Panc1 (cell line): ENCODE results near the gene CASTOR1. TPM values are rescaled to one million over a fixed set of nuclear protein-coding genes. Genes with fewer than 3 reads are reported as not detected.

Source experiments
- ATAC-seq: fragments of 200-7000 bp; cut with Tn5 transposase; 2 replicates; pipeline ENCODE4 v1.9.1; 2020; ENCODE audit warnings: mild to moderate bottlenecking, moderate library complexity
- BruUV-seq: library from RNA; stranded (reverse); fragments of 400-500 nt; replicated peaks from 2 replicates; lab custom pipeline; 2021; lab: Mats Ljungman, UMichigan
- CTCF ChIA-PET: fragments of 300-600 bp; sonication (Branson Sonifier 250); formaldehyde crosslinking; loops from one replicate; lab custom pipeline; 2022; ENCODE audit warnings: antibody characterized with exemption; lab: Charles Lee
- POLR2A ChIA-PET: fragments of 300-600 bp; sonication (Branson Sonifier 250); formaldehyde crosslinking; loops from one replicate; lab custom pipeline; 2022; ENCODE audit warnings: antibody characterized with exemption; lab: Charles Lee
- DNase-seq: peaks from one replicate; pipeline ENCODE4 v3.0.0-alpha.2; 2010; ENCODE audit warnings: low read depth, low spot score
- H3K27ac ChIP-seq: 2 replicates; pipeline ENCODE4 v1.5.1; 2011; ENCODE audit warnings: mild to moderate bottlenecking, low read length, inconsistent platforms
- H3K27me3 ChIP-seq: fragments of 200-500 bp; sonication (Bioruptor generic); 2 replicates; pipeline ENCODE4 v1.6.0; 2014; ENCODE audit warnings: low read length, inconsistent platforms; ENCODE audit not compliant: control insufficient read depth, insufficient read depth
- H3K36me3 ChIP-seq: fragments of 200-500 bp; sonication (Bioruptor generic); 2 replicates; pipeline ENCODE4 v1.5.1; 2014; ENCODE audit warnings: inconsistent platforms, mild to moderate bottlenecking, low read length, moderate library complexity; ENCODE audit not compliant: control insufficient read depth, insufficient read depth
- H3K4me1 ChIP-seq: 2 replicates; pipeline ENCODE4 v1.5.1; 2011; ENCODE audit warnings: inconsistent platforms, mild to moderate bottlenecking, low read length, moderate library complexity; ENCODE audit not compliant: control insufficient read depth, insufficient read depth
- H3K4me3 ChIP-seq, 2 experiments: 2 replicates each; pipeline ENCODE4 v1.5.1; 2011 to 2012; ENCODE audit warnings: low read depth in 2 of 2, low read length in 2 of 2, mild to moderate bottlenecking in 2 of 2, inconsistent platforms in 1 of 2, moderate library complexity in 1 of 2
- H3K9me3 ChIP-seq: fragments of 200-500 bp; sonication (Bioruptor generic); 2 replicates; pipeline ENCODE4 v1.5.1; 2014; ENCODE audit warnings: low read depth, mild to moderate bottlenecking, inconsistent platforms, low read length, moderate library complexity; ENCODE audit not compliant: control insufficient read depth, insufficient read depth
- POLR2AphosphoS5 ChIP-seq: IDR thresholded peaks from 2 replicates; pipeline ENCODE4 v1.6.1; 2012; ENCODE audit warnings: mild to moderate bottlenecking, low read depth, low read length, moderate library complexity
- SIN3A ChIP-seq: IDR thresholded peaks from 2 replicates; pipeline ENCODE4 v1.6.1; 2012; ENCODE audit warnings: low read depth, mild to moderate bottlenecking, low read length, moderate library complexity, borderline replicate concordance; ENCODE audit not compliant: insufficient read depth
- TCF7L2 ChIP-seq: IDR thresholded peaks from 2 replicates; pipeline ENCODE4 v1.6.1; 2011; ENCODE audit warnings: mild to moderate bottlenecking, low read depth, low read length, inconsistent platforms
- in situ Hi-C: cut with HindIII; loops from 2 replicates; pipeline ENCODE4 v1.10.0; 2016; ENCODE audit warnings: low sequenced_read_pairs, low pct_unique_long_range_greater_than_20kb
- intact Hi-C: fragments of 100-400 bp; cut with micrococcal nuclease; formaldehyde crosslinking; loops from one replicate; pipeline ENCODE4 v1.10.0; 2022; ENCODE audit not compliant: unreplicated experiment
- total RNA-seq: library from RNA; stranded (reverse); gene quantifications from one replicate; pipeline ENCODE4 v1.2.1, GENCODE V29; 2021; ENCODE audit not compliant: unreplicated experiment
- TF ChIP-seq, protein P1 (sequence below): fragments of 450-650 bp; IDR thresholded peaks from 2 replicates; pipeline ENCODE4 v1.5.1; 2017; ENCODE audit warnings: mild to moderate bottlenecking
- TF ChIP-seq, protein P2 (sequence below), 2 experiments: IDR thresholded peaks; 2 replicates each; pipeline ENCODE4 v1.6.1; 2011 to 2012; ENCODE audit warnings: low read depth in 2 of 2, control low read depth in 1 of 2, low read length in 1 of 2, mild to moderate bottlenecking in 1 of 2, moderate library complexity in 1 of 2; ENCODE audit not compliant: insufficient read depth in 1 of 2

CASTOR1 gene
- total RNA-seq, 1 experiment from 2014 or later, result 6.7 TPM

DNA sequence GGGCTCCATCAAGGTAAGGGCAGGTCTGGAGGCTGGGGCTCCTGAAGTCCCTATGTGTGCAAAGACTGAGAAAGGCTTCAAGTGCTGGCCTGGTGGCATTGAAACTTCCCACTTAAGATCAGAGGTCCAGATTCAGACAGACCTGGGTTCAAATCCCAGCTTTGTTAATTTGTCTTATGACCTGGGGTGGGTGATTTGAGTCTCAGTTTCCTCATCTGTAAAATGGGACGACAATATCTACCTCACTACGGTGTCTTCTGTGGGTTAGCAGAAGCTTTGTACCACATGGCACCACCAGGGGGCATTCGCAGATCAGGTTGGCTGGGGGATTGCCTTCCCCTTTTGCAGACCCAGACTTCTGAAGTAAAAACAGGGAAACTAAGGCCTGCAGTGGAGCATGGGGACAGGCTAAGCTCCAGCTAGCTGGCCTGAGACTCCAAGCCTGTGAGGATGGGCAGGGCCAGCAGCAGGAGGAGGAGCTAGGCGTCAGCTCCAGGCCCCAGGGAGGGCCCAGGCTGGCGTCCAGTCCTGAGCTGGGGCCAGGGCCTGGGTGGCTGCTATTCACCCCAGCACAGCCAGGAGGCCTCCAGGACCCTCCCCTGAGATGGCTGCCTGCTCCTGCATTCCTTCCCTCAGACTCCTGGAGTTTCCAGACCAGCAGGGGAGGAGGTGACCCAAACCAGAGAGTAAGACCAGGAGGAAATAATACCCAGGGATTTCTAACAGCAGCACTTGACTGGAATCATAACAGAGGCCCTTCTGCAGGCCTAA lies 1.5 kb downstream of the CASTOR1 start:
- no peak for TF ChIP-seq POLR2AphosphoS5
- TF ChIP-seq, protein P1, sequence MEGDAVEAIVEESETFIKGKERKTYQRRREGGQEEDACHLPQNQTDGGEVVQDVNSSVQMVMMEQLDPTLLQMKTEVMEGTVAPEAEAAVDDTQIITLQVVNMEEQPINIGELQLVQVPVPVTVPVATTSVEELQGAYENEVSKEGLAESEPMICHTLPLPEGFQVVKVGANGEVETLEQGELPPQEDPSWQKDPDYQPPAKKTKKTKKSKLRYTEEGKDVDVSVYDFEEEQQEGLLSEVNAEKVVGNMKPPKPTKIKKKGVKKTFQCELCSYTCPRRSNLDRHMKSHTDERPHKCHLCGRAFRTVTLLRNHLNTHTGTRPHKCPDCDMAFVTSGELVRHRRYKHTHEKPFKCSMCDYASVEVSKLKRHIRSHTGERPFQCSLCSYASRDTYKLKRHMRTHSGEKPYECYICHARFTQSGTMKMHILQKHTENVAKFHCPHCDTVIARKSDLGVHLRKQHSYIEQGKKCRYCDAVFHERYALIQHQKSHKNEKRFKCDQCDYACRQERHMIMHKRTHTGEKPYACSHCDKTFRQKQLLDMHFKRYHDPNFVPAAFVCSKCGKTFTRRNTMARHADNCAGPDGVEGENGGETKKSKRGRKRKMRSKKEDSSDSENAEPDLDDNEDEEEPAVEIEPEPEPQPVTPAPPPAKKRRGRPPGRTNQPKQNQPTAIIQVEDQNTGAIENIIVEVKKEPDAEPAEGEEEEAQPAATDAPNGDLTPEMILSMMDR, result peak; percentile 79
- CTCF ChIA-PET, result interaction anchor here (0.5 to 1.7 kb wide), 9 partner anchors 15 to 675 kb away, joined by 3 to 12 read pairs (median 5); partner anchors contain the start of genes RNF215 and TBC1D10A
- Histone ChIP-seq H3K27ac (peak overlapping the region; percentile 59; the same call in 1 of the 2 replicates), H3K9me3 (no peaks in the 10 kb centered on the region), H3K27me3 (no peaks in the 10 kb centered on the region), H3K4me3 (peak overlapping the region in 1 of 2 experiments; percentile 74; a peak in 2 of 4 replicates), H3K36me3 (no peaks in the 10 kb centered on the region; the same call in 1 of the 2 replicates), H3K4me1 (peaks cover 25% of the 10 kb centered on the region)
- POLR2A ChIA-PET, result interaction anchor here (0.6 kb wide), 1 partner anchor 37 kb away, joined by 3 read pairs; no protein-coding TSS in a partner anchor
- intact Hi-C loops, result loop anchor here (5.0 kb wide), 1 partner anchor 99 kb away; the partner anchor contains the start of gene RNF215
- ATAC-seq (peak; percentile 81), DNase-seq (peak; percentile 65)
- in situ Hi-C loops, result no loop called here
- BruUV-seq, result no TSS peak

DNA sequence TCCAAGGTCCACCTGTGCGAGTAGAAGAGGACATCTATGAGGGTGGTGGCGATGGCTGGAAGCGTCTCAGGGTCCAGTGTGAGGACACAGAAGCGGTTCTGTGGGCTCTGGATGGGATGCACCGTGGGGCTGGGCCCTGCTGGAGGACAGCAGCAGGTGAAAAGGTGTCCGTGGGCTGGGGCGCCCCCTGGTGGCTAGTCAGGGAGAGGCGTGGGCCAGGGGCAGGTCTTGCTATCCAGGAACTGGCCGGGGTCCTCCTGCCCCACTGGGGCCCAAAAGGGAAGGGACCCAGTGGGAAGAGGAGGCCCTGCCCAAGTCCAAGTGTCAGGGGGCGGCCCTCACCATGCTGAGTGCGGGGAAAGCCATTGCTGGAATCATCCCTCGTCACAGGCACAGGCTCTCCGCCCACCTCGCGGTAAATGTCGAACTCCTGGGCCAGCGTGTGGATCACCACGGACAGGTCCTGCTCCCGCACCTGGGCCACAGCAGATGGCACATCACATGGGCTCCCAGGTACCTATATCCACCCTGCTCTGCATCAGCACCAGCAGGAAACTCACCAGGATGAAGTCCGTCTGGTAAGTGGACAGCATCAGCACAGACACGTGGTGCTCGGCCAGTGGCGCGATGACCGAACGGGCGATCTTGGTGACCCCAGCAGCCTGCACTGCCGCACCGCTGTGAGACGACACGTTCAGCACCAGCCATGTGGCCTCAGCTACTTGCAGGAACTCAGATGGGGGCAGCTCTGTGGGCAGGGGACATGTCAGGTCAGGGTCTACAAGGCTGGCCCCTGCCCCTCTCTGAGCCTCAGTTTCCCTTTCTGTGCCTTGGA lies 2.3 kb downstream of the CASTOR1 start:
- ATAC-seq (peak; percentile 33; the same call in 1 of the 2 replicates), DNase-seq (no peak)
- no peaks in the 10 kb centered on the region for H3K9me3 ChIP-seq
- H3K4me3 ChIP-seq, result no peak overlapping the region
- H3K4me1 ChIP-seq, result peaks cover 25% of the 10 kb centered on the region
- no peaks in the 10 kb centered on the region for H3K27me3 ChIP-seq
- intact Hi-C loops (loop anchor here (5.0 kb wide), 1 partner anchor 100 kb away; the partner anchor contains the start of gene RNF215), in situ Hi-C loops (no loop called here)
- H3K27ac ChIP-seq, result peak overlapping the region; percentile 31
- CTCF ChIA-PET, result interaction anchor here (0.5 to 1.7 kb wide), 7 partner anchors 15 to 674 kb away, joined by 3 to 12 read pairs (median 5); partner anchors contain the start of genes RNF215 and TBC1D10A
- no TSS peak for BruUV-seq
- no peak for TF ChIP-seq SIN3A
- TF ChIP-seq, protein P1, result peak; percentile 91
- no peaks in the 10 kb centered on the region; the same call in 1 of the 2 replicates for H3K36me3 ChIP-seq
- POLR2A ChIA-PET, result no interaction called here

DNA sequence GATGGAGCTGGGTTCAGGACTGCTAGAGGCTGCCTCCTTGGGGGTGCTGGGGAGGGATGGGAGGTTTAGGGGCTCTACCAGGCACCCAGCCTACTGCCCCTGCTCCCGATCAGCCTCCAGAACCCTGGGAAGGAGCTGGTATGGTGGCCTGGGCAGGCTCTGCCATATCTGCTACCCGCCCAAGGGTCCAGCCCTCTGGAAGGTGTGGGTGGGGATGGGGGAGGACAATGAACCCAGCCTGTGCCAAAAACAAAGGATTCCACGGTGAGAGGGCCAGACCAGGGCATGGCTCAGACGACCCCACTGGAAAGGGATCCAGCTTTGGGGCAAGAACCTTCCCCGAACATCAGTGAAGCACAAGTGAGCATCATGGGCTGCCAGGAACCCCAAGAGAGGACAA lies 3.0 kb downstream of the CASTOR1 start:
- intact Hi-C loops (loop anchor here (5.0 kb wide), 1 partner anchor 101 kb away; the partner anchor contains the start of gene RNF215), in situ Hi-C loops (no loop called here)
- ATAC-seq (no peak), DNase-seq (no peak)
- Histone ChIP-seq H3K9me3 (no peaks in the 10 kb centered on the region), H3K36me3 (no peaks in the 10 kb centered on the region; the same call in 1 of the 2 replicates), H3K4me1 (peaks cover 25% of the 10 kb centered on the region), H3K4me3 (no peak overlapping the region), H3K27ac (peak overlapping the region; percentile 31), H3K27me3 (no peaks in the 10 kb centered on the region)
- TF ChIP-seq SIN3A, result no peak
- no peak for TF ChIP-seq POLR2AphosphoS5
- TF ChIP-seq, protein P2, sequence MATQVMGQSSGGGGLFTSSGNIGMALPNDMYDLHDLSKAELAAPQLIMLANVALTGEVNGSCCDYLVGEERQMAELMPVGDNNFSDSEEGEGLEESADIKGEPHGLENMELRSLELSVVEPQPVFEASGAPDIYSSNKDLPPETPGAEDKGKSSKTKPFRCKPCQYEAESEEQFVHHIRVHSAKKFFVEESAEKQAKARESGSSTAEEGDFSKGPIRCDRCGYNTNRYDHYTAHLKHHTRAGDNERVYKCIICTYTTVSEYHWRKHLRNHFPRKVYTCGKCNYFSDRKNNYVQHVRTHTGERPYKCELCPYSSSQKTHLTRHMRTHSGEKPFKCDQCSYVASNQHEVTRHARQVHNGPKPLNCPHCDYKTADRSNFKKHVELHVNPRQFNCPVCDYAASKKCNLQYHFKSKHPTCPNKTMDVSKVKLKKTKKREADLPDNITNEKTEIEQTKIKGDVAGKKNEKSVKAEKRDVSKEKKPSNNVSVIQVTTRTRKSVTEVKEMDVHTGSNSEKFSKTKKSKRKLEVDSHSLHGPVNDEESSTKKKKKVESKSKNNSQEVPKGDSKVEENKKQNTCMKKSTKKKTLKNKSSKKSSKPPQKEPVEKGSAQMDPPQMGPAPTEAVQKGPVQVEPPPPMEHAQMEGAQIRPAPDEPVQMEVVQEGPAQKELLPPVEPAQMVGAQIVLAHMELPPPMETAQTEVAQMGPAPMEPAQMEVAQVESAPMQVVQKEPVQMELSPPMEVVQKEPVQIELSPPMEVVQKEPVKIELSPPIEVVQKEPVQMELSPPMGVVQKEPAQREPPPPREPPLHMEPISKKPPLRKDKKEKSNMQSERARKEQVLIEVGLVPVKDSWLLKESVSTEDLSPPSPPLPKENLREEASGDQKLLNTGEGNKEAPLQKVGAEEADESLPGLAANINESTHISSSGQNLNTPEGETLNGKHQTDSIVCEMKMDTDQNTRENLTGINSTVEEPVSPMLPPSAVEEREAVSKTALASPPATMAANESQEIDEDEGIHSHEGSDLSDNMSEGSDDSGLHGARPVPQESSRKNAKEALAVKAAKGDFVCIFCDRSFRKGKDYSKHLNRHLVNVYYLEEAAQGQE (IDR thresholded peaks at IDR 0.05; ENCODE audit: insufficient read depth in 1 of 2, low read depth in 2 of 2, low read length in 1 of 2), result no peak
- no peak for TF ChIP-seq TCF7L2
- TF ChIP-seq, protein P1, result no peak
- BruUV-seq, result no TSS peak
- CTCF ChIA-PET, result no interaction called here
- POLR2A ChIA-PET, result no interaction called here
